ENCODE data around the gene TRAF6.
"Not testable (repeated sequence)": the region's sequence is repeated elsewhere in the genome, so short reads cannot be mapped to it uniquely, and the experiment has no call there.

The TRAF6 gene, protein sequence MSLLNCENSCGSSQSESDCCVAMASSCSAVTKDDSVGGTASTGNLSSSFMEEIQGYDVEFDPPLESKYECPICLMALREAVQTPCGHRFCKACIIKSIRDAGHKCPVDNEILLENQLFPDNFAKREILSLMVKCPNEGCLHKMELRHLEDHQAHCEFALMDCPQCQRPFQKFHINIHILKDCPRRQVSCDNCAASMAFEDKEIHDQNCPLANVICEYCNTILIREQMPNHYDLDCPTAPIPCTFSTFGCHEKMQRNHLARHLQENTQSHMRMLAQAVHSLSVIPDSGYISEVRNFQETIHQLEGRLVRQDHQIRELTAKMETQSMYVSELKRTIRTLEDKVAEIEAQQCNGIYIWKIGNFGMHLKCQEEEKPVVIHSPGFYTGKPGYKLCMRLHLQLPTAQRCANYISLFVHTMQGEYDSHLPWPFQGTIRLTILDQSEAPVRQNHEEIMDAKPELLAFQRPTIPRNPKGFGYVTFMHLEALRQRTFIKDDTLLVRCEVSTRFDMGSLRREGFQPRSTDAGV

DNA sequence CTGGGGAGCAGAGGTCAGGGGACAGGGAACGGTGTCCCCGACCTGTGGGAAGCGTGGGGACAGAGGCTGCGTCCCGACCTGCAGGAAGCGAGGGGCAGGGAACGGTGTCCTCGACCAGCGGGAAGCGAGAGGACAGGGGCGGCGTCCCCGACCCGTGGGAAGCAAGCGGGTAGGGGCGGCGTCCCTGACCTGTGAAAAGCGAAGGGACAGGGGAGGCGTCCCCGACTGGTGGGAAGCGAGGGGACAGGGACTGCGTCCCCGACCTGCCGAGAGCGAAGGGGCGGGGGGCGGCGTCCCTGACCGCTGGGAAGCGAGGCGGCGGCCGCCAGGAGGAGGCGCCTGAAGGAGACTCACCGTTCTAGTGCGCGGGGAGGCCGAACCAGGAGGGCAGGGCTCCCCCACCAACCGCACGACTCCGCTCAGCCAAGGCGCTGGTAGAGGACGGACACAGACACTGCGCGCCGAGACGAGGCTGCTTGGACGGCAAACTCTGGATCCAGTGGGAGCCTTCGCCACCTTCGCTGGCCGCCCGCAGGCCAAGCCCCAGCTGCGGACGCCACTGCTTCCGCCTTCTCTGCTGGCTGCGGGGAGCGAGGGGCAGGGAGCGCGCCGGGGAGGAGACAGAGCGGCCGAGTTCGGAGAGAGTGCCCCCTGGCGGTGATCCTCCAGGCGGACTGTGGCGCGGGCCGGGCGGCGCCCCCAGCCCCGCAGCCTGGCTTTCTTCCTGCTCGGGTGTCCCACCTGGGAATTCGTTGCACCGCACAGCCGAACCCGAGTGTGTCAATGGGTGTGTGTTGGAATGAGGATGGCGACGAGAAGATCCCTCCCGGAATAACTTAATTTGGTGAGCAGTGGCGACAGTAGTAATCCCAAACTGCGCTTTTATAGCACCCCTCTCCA lies at the start of gene TRAF6:
TSS of gene TRAF6 (minus strand) at position 579 of the 900 bp plus-strand sequence. CDS start 8,757 bp downstream, outside the sequence.
- peak; percentile 79 to 85 for DNase-seq

DNA sequence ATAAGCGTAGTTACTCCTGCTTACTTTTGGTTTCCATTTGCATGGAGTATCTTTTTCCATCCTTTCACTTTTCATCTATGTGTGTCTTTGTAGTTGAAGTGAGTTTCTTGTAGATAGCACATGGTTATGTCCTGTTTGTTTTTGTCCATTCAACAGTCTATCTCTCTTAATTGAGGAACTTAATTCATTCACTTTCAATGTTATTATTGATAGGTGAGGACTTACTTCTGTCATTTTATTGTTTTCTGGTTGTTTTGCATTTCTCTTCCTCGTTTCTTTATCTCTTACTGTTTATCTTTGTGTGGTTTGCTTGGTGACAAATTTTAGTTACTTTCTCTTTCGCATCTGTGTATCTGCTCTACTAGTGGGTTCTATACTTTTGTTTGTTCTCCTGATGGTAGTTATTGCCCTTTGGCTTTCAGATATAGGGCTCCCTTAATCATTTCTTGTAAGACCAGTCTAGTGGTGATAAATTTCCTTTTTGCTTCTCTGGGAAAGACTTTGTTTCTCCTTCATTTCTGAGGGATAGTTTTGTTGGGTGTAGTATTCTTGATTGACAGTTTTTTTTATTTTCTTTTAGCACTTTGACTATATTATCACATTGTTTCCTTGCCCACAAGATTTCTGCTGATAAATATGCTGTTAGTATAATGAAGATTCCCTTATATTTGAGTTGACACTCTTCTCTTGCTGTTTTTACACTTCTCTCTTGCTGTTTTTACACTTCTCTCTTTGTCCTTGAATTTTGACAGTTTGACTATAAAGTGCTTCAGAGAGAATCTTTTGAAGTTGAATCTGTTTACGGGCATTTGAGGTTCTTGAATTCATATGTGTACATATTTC lies 48.7 kb upstream of the TRAF6 start:
- no peak for DNase-seq

DNA sequence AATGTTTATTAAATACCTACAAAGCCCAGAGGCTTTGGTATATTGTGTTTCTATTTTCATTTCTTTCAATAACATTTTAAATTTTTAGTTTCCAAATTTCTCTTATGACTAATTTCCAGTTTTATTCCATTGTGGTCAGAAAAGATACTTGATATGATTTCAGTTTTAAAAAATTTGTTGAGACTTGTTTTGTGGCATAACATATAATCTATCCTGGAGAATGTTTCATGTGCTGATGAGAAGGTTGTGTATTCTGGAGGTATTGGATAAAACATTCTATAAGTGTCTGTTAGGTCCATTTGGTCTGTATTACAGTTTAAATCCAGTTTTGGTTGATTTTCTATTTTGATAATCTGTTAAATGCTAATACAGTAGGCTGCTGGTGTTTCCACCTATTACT lies 47.9 kb upstream of the TRAF6 start:
- no peak for DNase-seq

DNA sequence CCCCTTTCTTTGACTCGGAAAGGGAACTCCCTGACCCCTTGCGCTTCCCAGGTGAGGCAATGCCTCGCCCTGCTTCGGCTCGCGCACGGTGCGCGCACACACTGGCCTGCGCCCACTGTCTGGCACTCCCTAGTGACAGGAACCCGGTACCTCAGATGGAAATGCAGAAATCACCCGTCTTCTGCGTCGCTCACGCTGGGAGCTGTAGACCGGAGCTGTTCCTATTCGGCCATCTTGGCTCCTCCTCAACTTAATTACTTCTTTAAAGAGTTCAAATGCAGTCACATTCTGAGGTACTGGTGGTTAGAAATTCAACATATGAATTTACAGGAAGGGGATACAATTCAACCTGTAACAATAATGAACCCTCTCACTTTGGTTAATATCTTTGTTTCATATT lies 47.3 kb upstream of the TRAF6 start:
- not testable (repeated sequence) for DNase-seq

DNA sequence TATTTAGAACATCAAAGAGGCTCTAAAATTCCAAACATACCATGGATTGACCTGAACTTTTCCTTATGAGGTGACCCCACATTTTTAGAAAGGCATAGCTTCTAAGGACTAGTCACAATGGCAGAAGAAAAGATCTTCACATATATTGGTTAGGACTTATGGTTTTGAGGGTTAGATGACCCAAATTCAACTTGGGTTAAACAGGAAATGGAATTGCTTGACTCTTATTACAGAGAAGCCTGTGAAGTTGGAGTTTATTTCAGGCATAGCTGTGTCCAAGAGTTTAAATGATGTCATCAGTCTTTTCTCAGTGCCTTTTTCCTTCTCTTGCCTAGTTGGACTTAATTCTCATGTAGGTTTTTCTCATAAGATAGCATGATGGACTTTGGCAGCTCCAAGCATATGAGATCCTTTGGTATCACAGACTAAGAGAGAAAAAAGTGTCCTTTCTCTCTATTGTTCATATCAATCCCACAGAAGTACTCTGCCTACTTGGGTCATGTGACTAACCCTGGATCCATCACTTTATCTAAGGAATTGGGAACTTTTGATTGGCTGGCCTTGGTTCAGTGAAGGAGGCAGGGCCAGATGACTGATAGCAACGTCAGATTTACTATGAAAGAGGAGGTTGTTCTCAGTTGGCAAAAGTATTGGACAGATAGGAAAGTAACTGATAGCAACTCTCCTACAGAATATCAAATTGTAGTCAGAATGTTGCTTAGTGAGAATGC lies 40.5 kb upstream of the TRAF6 start:
- DNase-seq = no peak

DNA sequence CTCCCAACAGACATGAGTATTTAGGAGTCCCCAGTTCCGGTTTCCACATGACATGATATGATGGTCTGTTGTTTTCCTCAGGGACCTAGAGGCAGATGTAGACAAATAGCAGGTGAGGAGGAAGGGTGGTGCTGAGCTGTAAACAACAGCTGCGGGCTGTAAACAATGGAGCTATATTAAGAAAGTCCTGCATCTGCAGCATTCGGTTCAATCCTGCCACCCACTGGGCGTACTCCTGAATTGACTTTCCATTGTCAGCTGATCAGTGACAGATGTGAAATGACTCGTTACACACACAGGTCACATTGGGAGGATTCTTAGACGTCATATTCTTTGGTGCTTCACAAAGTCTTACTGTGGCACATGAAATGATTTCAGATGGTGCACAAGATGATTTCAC lies 30.9 kb upstream of the TRAF6 start:
- peak in 1 of 2 experiments; percentile 33 for DNase-seq

DNA sequence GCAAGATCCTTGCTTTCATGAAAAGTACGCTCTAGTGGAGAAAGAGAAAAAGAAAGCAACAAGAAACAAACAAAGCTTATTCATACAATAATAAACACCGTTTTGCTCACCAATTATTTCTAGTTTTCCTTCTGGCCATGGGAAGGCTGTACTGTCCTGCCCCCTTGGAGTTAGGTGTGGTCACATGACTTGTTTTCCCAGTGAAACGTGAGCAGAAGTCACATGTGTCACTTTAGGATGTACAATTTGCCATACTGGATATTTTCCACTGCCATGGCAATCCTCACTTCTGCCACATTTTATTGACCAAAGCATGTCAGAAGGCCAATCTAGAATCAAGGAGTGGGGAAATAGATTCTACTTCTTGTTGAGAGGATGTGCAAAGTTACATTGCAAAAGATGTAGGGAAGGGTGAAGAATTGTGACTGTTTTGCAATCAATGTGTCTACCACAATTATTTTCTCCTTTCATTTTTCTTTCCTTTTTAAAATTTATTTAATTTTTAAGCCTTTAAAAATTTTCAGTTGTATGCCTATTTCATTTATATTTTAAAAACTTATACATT lies 24.3 kb upstream of the TRAF6 start:
- no peak for DNase-seq

DNA sequence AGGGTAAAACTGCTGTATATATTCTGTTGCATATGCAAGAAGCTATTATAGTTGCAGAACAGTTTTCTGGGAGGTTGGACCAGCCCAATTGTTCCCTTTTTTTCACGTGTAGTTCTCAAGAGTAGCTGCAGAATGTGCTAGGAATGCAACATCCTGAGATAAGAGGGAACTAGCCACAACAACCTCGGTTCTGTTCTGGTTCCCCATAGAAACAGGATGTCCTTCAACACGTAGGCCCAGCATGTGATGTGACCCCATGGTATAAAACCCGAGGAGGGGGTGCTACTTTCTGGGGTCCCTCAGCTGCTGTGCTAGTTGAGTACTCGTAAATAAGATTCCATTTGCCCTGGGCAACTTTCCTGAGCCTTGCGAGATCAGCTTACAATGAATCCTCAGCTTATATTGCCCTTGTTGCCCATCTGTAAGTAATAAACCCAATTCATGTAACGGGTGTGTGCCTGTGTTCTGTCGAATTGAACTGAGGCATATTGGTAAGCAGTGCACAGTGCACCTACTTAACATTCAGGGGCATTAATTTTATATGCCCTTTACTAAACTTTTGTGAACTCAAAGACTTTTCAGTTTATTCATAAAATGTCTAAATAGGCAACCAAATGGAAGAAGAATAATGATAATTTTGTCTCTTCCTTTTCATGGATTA lies 23.0 kb upstream of the TRAF6 start:
- no peak for DNase-seq

DNA sequence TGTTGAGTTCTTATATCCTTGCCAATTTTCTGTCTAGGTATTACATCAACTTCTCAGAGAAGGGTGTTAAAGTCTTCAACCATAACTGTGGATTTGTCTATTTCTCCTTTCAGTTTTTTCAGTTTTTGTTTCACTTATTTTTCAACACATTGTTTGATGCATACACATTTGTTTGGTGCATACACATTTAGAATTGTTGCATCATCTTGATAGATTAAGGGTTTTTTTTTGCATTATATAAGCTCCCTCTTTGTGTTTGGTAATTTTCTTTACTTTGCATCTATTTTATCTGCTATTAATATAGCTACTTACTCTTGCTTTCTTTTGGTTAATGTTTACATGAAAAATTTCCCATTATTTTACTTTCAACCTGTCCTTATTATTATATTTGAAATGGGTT lies 20.8 kb upstream of the TRAF6 start:
- DNase-seq = no peak

DNA sequence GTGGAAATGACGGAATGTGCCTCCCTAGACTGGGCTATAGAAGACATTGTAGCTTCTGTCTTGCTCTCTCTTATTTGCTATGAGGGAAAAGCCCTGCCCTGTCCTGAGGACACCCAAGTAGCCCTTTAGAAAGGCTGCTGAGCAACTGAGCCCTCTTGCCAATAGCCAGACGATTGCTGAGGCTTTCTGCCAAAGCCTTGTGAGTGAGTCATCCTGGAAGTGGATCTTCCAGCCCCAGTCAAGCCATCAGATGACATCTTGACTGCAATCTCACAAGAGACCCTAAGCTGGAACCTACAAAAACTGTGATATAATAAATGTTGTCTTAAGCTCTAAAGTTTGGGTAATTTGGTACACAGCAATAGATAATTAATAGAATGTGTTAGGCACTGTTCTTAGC lies 3.9 kb upstream of the TRAF6 start:
- no peak for DNase-seq

DNA sequence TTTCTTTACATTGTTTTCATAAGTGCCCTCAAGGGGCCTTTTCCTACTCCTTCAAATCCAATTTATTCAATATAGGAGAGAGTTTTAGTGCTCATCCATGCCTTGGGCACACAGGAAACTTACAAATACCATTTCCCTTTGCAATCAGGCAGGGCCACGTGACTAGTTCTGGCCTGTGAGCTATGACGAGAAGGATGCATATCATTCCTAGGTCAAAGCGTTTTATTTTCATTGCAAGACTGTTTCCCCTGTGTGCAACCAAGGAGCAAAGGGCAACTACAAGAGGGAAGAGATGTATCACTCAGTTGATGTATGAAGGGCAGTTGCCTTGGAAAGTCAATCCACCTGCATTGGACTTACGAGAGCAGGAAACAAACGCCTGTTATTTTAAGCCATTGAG lies 1.9 kb upstream of the TRAF6 start:
- no peak for DNase-seq

DNA sequence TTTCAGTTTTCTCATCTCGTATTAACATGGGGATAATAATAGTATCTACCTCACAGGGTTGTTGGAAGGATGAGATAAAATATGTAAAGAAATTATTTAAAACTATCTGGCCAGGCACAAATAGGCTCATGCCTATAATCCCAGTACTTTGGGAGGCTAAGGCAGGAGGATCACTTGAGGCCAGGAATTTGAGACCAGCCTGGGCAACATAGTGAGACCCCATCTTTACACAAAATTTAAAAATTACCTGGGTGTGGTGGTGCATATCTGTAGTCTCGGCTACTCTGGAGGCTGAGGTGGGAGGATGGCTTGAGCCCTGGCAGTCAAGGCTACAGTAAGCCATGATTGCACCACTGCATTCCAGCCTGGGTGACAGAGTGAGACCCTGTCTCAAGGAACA lies 990 bp upstream of the TRAF6 start:
- not testable (repeated sequence) for DNase-seq

DNA sequence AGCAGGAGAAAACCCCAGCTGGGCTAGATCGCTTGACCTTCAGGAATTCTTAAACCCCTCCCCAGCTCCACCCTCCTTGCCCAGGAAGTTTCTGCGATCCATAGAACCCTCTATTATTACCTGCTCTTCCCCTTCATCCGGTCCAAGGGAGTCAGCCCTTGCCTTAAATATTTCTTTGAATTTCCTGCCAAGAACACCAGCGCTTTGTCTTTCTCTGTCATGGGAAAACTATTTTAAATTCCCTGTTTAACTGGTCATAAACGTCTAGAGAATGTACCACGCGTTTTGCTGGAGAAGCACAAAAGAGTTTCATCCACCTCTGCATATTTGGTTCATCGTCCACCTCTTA lies 496 bp upstream of the TRAF6 start:
- no peak for DNase-seq

DNA sequence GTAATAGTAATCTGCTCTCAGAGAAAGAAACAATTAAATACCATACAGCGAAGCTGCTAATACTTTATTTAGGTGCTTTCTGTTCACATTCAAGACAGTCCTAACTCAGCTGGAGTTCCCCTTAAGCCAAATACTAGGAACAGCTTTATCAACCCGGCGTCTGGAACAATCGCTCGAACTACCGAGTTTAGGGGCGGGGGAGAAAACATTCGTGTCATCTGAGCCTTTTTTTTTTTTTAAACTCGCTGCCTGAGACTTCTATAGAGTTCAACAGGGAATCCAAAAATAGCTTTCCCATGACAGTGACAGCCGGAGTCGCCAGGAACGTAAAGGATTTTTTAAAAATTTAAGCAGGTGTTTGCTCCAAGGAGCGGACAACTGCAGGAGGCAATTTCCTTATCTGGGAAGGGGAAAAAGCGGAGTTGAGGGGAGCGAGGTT lies 852 bp downstream of the TRAF6 start:
- DNase-seq = no peak

DNA sequence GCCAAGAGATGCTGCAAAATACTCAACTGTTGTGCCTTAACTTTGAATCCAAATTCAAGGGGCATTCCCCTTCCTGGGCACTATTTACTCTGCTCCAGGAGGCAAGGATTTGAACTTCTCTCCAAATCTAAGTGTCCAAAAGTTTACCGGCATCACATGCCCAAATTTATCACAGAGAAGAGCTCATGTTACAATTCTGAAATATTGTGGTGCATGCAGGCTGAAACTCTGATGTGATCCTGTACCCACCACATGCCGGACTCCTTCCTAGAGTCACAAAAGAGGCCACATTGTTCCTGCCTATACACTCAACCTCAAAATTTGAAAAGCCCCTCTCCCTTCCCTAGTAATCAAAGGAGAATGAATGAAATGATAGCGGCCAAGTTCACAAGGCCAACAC lies 1.3 kb downstream of the TRAF6 start:
- no peak for DNase-seq

DNA sequence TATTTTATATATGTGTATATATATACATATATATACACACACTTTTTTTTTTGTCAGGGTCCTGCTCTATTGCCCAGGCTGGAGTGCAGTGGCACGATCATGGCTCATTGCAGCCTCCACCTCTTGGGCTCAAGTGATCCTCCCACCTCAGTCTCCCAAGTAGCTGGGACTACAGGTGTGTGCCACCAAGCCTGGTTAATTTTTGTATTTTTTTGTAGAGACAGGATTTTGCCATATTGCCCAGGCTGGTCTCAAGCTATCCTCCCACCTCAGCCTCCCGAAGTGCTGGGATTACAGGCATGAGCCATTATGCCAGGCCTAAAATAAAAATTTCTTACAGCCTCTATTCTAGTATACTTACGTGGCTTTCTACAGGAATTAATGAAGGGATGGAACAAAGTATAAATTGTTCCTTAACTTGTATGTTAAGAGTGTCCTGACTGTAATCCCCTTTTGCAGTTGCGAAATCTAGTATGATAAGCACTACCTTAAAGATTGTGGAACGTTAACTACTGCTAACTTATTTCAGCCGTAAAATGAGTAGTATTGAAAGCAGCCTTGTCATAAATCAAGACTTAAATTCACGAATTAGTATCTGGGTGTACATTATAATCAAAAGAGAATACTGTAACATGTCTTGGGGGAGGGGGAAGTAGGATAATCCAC lies 2.1 kb downstream of the TRAF6 start:
- DNase-seq = no peak

DNA sequence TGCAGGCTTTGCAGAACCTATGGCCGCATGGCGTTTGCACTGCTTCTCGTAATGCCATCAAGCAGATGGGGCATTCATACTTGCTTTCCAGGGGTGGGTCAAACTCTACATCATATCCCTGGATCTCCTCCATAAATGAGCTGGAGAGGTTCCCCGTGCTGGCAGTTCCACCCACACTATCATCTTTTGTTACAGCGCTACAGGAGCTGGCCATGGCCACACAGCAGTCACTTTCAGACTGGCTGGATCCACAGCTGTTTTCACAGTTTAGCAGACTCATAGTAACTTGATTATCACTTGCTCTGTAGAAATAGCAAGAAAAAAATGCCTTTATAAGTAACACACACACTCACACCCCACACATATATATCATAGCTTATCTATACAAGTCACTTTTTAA lies 8.8 kb downstream of the TRAF6 start:
- no peak for DNase-seq

DNA sequence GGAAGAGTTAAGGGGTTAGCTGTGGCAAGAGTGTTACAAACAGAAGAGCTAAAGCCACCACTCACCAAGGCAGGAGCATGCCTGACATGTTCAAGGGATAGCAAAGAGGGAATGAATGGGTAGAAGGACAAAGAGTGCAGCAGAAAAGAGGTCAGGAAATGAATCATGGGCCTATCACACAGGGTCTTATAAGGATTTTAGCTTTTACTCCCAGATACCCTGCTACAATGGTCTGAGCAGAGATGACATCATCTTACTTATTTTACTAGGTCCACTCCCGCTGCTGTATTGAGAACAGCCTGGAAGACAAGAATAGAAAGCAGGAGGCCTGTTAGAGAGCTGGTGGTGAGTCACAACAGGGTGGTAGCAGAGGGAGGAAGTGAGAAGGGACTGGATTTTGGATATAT lies 9.8 kb downstream of the TRAF6 start:
- no peak for DNase-seq

DNA sequence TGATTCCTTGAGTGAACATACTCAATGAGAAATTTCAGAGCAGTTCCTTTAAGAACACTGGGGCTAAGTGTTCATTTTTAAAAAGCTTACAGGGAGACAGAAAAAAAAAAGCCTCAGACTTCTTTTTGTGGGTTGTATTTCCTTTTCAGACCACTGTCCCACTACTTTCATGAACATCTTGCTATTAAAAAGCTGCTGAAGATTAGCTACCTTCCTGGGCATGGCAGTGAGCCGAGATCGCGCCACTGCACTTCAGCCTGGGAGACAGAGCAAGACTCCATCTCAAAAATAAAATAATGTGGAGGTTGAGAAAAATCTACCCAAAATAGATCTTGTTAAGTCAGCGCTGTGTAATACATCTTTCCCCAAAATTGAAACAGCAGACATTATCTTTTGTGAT lies 10.8 kb downstream of the TRAF6 start:
- DNase-seq = no peak

DNA sequence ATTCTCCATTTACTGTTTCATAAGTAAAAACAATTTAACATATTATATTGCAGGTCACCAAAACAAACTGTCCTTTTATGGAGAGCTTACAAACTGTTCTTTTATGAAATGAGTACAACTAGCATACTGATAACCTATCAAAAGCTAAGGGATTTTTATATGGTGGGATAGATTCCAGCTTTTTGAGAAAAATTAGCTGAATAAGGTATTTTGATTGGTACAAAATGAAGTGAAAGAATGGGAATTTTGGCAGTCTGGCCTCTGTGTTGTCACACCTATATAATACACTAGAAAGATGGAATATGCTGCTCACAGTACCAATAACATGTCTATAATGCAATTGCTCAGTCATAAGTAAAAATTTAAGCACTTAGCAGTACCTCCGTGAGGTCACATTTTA lies 11.4 kb downstream of the TRAF6 start:
- no peak for DNase-seq

DNA sequence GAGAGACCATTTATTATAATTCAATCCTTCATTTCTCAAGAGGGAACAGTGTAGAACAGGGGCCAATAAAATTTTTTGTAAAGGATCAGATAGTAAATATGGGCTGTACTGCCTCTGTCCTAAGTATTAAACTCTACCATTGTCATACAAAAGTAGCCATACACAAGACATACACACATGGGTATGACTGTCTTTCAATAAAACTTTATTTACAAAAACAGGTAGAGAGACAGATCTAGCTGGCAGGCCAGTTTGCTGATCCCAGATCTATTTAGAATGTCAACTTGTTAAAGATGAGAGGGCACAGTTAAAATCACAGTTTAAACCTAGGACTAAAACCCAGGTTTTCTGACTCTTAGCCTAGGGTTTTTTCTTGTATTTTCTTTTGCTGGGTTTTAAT lies 16.7 kb downstream of the TRAF6 start:
- DNase-seq = no peak
